IMR-90 (cell line): ENCODE data around the gene SLC9A2.

Source experiments
- BHLHE40 ChIP-seq: fragments of 150-350 bp; IDR thresholded peaks from 2 replicates; pipeline ENCODE4 v1.6.1; 2016; ENCODE audit warnings: mild to moderate bottlenecking, low read depth, low read length
- CEBPB ChIP-seq: IDR thresholded peaks from 2 replicates; pipeline ENCODE4 v1.6.1; 2012; ENCODE audit warnings: low read depth, low read length, improper control_type of control experiment
- CHD1 ChIP-seq: IDR thresholded peaks from 2 replicates; pipeline ENCODE4 v1.6.1; 2012; ENCODE audit warnings: low read depth, low read length, improper control_type of control experiment
- CTCF ChIP-seq: conservative IDR thresholded peaks from 2 replicates; pipeline ENCODE4 v1.5.1; 2012; ENCODE audit warnings: mild to moderate bottlenecking, low read depth, low read length, improper control_type of control experiment
- ELK1 ChIP-seq: fragments of 150-350 bp; IDR thresholded peaks from 2 replicates; pipeline ENCODE4 v1.6.1; 2016; ENCODE audit warnings: low read depth, mild to moderate bottlenecking, low read length, moderate library complexity, borderline replicate concordance
- FOS ChIP-seq: fragments of 150-350 bp; IDR thresholded peaks from 2 replicates; pipeline ENCODE4 v1.6.1; 2016; ENCODE audit warnings: low read depth, low read length
- MAFK ChIP-seq: IDR thresholded peaks from 2 replicates; pipeline ENCODE4 v1.6.1; 2012; ENCODE audit warnings: low read depth, low read length, improper control_type of control experiment
- POLR2A ChIP-seq: IDR thresholded peaks from 2 replicates; pipeline ENCODE4 v1.6.1; 2012; ENCODE audit warnings: mild to moderate bottlenecking, low read depth, low read length
- RAD21 ChIP-seq: IDR thresholded peaks from 2 replicates; pipeline ENCODE4 v1.6.1; 2012; ENCODE audit warnings: low read length, improper control_type of control experiment
- RFX5 ChIP-seq: IDR thresholded peaks from 2 replicates; pipeline ENCODE4 v1.8.0; 2012; ENCODE audit warnings: low read depth, mild to moderate bottlenecking, low read length, moderate library complexity
- SMC3 ChIP-seq: fragments of 150-350 bp; IDR thresholded peaks from 2 replicates; pipeline ENCODE4 v1.6.1; 2016; ENCODE audit warnings: low read depth, mild to moderate bottlenecking, antibody characterized with exemption, low read length, moderate library complexity
- USF2 ChIP-seq: fragments of 150-350 bp; IDR thresholded peaks from 2 replicates; pipeline ENCODE4 v1.6.1; 2017; ENCODE audit warnings: mild to moderate bottlenecking, antibody characterized with exemption, low read length, low read depth

GRCh38 chr2:102585847-102586404 lies 33.4 kb upstream of the SLC9A2 start:
- TF ChIP-seq CTCF, result no peak
- no peak for TF ChIP-seq POLR2A
- no peak for TF ChIP-seq CHD1
- TF ChIP-seq CEBPB, result no peak
- TF ChIP-seq RAD21, result no peak
- TF ChIP-seq RFX5, result no peak
- TF ChIP-seq USF2, result no peak
- no peak for TF ChIP-seq SMC3
- no peak for TF ChIP-seq FOS
- no peak for TF ChIP-seq ELK1
- no peak for TF ChIP-seq BHLHE40
- TF ChIP-seq MAFK, result no peak
